Suprapubic skin (tissue), 4 donors: Measurements from ENCODE around the gene ACOT4.
"Not testable (repeated sequence)": the region's sequence is repeated elsewhere in the genome, so short reads cannot be mapped to it uniquely, and the experiment has no call there.

Experiments used
- EP300 ChIP-seq: sonication (generic); formaldehyde crosslinking; IDR thresholded peaks from one replicate; pipeline ENCODE4 v1.6.1; 2017; ENCODE audit warnings: antibody characterized with exemption
- POLR2A ChIP-seq, 2 donors: fragments of 450-650 bp; IDR thresholded peaks; one replicate each; pipeline ENCODE4 v1.6.1; 2017; ENCODE audit warnings: antibody characterized with exemption in 2 of 2, mild to moderate bottlenecking in 2 of 2, moderate library complexity in 2 of 2
- POLR2AphosphoS5 ChIP-seq, 3 donors: sonication (generic); formaldehyde crosslinking; IDR thresholded peaks; one replicate each; pipeline ENCODE4 v1.6.1; 2017; ENCODE audit warnings: antibody characterized with exemption in 3 of 3
- TF ChIP-seq, protein P1 (sequence below), 2 donors: fragments of 200-600 bp in 1 of 2; fragments of 450-650 bp in 1 of 2; sonication (generic) in 1 of 2; IDR thresholded peaks; one replicate each; pipeline ENCODE4 v1.5.1; 2016 to 2019; ENCODE audit warnings: antibody characterized with exemption in 2 of 2, mild to moderate bottlenecking in 1 of 2, moderate library complexity in 1 of 2

DNA sequence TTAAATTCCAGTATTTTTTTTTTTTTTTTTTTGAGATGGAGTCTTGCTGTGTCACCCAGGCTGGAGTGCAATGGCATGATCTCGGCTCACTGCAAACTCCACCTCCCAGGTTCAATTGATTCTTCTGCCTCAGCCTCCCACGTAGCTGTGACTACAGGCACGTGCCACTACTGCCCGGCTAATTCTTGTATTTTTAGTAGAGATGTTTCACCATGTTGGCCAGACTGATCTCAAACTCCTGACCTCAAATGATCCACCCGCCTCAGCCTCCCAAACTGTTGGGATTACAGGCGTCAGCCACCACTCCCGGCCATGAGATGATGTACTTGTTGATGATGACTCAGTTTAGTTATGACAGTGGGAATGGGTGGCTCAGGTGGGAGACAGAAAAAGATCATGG is 17.4 kb upstream of the ACOT4 start:
- not testable (repeated sequence) for TF ChIP-seq POLR2AphosphoS5 (IDR thresholded peaks at IDR 0.05); POLR2A (IDR thresholded peaks at IDR 0.05); EP300
- TF ChIP-seq, protein P1, sequence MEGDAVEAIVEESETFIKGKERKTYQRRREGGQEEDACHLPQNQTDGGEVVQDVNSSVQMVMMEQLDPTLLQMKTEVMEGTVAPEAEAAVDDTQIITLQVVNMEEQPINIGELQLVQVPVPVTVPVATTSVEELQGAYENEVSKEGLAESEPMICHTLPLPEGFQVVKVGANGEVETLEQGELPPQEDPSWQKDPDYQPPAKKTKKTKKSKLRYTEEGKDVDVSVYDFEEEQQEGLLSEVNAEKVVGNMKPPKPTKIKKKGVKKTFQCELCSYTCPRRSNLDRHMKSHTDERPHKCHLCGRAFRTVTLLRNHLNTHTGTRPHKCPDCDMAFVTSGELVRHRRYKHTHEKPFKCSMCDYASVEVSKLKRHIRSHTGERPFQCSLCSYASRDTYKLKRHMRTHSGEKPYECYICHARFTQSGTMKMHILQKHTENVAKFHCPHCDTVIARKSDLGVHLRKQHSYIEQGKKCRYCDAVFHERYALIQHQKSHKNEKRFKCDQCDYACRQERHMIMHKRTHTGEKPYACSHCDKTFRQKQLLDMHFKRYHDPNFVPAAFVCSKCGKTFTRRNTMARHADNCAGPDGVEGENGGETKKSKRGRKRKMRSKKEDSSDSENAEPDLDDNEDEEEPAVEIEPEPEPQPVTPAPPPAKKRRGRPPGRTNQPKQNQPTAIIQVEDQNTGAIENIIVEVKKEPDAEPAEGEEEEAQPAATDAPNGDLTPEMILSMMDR (IDR thresholded peaks at IDR 0.05): not testable (repeated sequence)
